NCI-H82 treated with DMSO at 0.1 percent for 48 hours (cell line): ENCODE data around the gene AKAP1.

ENCODE experiments used
- DNase-seq: peaks from one replicate; lab custom pipeline; 2025; ENCODE audit not compliant: unreplicated experiment; lab: John Stamatoyannopoulos, UW

The AKAP1 gene

DNA sequence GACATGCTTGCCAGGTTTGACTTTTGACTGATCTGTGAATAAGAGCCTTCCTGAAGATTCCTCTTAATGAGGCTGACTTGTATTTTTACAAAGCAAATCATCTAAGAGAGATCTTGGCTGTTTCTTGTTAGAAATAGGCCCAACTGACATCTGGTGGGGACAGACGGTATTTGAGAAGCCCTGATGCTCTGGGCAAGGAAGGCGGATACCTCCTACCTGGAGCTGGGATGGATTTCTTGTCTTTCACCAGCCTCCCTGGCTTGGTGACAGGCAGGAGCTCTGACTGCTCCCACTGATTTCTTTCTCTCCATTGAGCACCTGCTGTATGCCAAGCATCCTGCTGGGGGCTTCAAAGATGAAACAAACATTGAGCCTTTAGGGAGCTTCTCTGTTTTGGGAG, 40.4 kb downstream of the AKAP1 start:
- no peak for DNase-seq

GRCh38 chr17:57125866-57126265, 40.8 kb downstream of the AKAP1 start:
- DNase-seq: no peak

DNA sequence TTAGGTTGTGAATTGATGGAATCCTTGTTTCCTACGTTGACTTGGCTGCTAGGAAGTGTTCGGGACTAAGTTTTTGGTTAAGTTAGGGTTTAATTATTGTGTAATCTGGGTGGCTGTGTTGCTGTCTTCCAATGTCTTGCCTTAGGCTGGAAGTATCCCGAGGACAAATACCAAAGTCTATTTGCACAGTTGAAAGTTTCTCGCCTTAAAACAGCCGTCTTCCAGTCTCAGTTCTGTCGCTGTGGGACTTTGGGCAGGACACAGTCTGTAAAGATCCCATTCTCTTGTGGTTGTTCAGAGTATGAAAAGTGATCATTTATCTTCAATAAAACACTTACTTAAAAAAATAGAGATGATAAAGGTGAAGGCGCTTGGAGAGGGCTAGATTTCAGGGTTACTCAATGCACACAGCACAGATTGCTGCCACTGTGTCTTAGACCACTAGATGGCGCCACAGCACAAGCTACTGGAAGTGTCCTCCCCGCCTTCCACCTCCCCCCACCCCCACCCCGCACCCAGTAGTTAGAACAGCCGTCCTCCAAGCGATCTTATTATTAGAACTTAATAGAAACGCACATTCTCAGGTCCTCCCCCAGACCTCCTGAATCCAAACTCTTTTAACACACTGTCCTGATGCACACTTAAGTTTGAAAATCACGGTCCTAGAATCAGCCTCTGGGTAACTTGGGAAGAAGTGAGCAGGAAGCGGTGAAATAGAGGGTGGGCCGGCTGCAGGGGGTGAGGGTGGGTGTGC, 45.8 kb downstream of the AKAP1 start:
- peak; percentile 77 for DNase-seq

- no peak for DNase-seq
Observed at GRCh38 chr17:57132663-57133062, 47.6 kb downstream of the AKAP1 start.

DNA sequence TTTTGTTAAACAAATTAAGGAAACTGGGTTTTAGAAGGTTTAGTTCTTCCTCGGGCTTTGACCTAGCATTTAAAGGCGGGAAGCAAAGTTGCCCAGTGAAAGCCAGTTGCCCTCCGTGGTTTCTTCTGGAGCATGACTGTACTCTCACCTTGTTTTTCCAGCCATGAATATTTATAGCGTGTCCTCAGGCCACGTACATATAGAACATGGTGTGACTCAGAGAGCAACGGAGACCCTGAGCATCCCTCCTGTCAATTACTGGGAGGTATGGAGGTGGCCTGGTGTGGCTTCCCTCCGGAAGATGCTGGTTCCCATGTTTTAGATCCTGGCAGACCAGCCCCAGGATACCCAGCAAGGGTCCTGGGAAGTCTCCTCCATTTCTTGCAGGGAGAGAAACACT, 48.4 kb downstream of the AKAP1 start:
- DNase-seq: no peak

DNA sequence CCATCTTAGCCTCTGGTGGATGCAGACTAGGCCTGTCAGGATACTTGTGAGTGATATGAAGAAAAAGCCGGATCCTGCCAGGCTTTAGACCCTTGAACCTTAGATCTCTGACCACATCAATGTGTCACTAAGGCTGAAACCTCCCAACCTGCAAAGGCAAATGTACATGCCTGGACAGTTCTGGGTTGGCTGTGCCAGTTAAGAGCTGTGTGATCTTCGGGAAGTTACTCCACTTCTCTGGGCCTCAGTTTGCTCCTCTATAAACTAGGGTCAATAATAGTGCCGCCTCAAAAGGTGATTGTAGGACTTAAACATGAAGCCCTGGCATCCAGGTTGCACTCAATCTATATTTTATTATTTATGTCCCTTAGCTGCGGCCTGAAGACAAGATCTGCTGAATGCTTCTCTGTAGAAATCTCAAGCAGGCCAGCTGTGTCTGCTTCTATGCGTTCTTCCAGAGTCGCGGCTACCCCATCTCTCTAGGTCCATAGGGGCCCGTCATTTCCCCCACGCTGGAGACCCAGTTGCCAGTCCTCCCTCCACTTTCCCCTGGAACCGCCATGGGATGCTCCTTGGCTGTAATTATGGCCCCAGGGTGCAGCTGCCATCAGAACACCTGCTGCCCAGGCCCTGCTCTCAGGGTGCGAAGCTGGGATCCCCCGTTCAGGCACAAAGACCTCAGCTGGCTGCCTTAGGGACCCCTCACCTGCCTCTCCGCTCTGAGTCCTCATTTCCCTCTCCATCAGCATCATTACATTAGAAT, 50.2 kb downstream of the AKAP1 start:
- DNase-seq: no peak

GRCh38 chr17:57135789-57136291, 50.8 kb downstream of the AKAP1 start:
- DNase-seq: no peak

GRCh38 chr17:57136355-57136754, 51.3 kb downstream of the AKAP1 start:
- no peak for DNase-seq

DNA sequence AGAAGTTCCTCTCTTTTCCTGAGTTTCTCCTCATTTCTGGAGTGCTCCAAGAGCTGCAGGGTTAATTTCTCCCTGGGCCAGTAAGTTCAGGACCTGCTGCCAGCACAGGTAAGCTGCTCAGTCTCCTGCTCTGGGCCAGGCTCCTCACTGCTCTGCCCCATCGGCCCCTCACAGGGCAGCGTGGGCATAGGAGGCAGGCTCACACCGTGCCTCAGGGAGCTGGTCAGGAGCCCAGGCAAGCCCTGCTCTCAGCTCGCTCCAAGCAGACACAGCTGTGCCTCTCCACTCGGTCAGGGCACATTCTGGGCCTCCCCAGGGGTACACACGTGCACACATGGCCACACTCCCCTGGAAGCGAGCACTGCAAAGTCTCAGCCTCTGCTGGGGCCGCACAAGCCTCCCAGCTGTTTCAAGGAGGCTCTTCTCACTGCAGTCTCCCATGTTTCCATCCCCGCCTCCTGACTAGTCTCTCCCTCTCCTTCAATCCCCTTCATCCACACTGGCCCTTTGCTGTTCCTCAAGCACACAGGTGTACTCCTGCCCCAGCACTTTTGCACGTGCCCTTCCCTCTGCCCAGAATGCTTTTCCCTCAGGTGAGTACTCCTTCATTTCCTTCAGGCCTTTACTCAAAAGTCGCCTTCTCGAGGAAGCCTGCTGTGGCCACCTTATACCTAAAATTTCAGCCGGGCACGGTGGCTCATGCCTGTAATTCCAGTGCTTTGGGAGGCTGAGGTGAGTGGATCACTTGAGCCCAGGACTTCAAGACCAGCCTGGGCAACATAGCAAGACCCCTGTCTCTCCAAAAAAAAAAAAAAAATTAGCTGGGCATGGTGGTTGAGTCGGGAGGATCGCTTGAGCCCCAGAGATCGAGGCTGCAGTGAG, 53.2 kb downstream of the AKAP1 start:
- no peak for DNase-seq

- DNase-seq: no peak
Observed at GRCh38 chr17:57138956-57139576, 54.0 kb downstream of the AKAP1 start.

GRCh38 chr17:57140316-57140715, 55.3 kb downstream of the AKAP1 start:
- DNase-seq: no peak

DNA sequence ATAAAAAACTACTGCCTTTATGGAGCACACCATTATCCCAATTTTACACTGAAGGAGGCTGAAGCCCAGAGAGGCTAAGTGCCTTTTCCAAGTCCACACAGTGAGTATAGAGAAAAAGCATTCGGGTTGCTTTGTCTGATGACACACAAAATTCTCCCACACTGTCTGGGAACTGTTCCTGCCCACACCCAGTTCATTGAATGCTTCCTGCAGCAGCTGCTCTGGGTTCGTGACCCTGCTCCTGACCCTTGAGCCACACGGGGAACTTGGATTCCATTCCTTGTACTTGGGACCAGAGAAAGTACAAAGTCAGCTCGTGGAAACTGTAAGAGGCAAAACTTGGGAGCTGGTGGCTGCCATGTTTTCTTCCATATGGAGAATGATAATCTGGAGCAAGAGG, 57.9 kb downstream of the AKAP1 start:
- DNase-seq: no peak

DNA sequence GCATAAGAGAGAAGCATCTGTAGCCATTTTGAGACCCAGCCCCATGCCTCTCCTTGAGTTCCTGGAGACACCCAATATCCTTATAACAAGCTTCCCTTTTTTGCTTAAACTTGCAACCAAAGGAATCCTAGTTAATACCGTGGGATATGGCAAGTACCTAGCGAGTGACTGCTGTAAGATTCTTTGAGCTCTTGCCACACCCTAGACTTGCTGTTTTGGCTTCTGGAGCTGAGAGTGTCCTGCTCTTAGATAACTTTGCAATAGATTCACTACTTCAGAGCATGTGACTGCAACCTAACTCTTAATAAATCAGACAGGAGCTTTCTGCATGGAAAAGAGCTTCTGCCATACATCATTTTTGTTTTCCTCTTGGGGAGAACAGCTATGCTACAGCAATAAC, 58.3 kb downstream of the AKAP1 start:
- DNase-seq: peak; percentile 10

DNA sequence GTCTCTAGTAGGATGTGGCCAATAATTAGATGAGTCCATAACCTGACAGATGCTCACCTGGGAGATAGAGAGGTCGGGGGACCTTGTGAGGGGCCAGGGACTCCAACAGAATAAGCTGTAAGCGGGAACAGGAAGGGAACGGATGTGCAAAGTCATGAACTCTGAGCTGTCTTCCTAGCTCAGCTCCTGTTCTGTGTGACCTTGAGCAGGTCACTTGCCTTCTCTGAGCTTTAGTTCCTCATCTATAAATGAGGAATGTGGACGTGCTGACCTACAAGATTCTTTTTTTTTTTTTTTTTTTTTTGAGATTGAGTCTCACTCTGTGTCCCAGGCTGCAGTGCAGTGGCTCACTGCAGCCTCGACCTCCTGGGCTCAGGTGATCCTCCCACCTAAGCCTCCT, 58.9 kb downstream of the AKAP1 start:
- DNase-seq: no peak

- DNase-seq: no peak
Observed at GRCh38 chr17:57144567-57144966, 59.5 kb downstream of the AKAP1 start.

DNA sequence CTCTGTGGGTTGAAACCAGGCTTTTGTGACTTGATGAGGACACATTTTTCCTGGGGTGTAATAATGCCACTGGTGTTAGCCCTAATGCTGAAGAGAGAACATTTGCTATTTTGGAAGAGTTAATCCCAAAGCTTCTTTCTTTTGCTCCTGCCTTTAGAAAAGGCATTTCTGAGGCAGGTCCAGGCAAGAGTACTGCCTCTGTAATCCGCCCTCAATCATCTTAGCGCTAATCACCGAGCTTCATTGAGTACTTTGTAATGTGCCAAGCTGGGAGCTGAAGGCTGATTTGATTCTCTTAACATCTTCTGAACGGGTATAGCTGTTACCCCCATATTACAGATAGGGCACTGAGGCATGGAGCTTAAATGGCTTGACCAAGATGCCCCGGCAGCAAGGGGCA, 60.3 kb downstream of the AKAP1 start:
- peak; percentile 89 for DNase-seq

DNA sequence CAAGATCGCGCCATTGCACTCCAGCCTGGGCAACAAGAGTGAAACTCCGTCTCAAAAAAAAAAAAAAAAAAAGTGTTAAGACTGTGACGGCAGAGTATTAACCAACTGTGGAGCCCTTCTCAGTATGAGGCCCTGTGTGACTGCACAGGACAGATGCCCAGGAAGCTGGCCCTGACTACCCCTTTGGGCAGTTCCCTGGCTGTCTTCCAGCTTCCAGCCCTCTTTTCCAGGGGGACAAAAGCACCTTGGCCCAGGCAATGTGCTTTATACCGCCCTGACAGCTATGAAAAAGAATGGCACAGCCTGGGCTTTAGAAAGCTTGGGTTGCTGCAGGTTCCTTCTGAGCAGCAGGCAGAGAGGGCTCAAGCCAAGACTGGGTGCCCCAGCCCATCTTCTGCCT, 61.2 kb downstream of the AKAP1 start:
- no peak for DNase-seq

DNA sequence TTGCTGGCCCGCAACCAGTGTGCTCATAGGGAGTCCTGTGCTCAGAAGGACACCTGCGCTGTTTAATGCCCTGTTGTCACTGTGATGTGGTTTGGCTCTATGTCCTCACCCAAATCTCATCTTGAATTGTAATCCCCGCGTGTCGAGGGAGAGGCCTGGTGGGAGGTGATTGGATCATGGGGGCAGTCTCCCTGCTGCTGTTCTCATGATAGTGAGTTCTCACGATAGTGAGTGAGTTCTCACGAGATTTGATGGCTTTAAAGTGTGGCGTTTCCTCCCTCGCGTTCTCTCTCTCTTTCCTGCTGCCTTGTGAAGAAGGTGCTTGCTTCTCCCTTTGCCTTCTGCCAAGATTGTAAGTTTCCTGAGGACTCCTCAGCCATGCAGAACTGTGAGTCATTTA, 66.8 kb downstream of the AKAP1 start:
- DNase-seq: no peak

- no peak for DNase-seq
Observed at GRCh38 chr17:57152967-57153528, 68.0 kb downstream of the AKAP1 start.

GRCh38 chr17:57154921-57155320, 69.9 kb downstream of the AKAP1 start:
- no peak for DNase-seq

GRCh38 chr17:57158325-57158724, 73.3 kb downstream of the AKAP1 start:
- no peak for DNase-seq
